ENCODE results near the gene JPH4.

DNA sequence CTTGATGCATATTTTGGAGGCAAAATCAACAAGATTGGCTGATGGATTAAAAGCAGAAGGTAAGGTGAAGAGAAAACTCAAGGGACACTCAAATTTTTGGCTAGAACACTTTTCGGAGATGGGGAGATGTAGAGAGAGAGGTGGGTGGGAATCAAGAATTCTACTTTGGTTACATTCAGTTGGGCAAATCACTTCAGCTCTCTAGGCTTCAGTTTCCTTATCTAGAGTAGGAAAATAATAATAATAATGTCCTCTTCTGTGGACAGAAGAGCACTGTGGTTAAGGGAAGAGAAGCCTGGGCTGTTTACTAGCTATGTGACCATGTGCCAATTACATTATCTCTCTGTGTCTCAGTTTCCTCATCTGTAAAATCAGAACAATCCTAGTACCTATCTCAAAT lies 34.2 kb upstream of the JPH4 start:
- TF ChIP-seq, protein P1, sequence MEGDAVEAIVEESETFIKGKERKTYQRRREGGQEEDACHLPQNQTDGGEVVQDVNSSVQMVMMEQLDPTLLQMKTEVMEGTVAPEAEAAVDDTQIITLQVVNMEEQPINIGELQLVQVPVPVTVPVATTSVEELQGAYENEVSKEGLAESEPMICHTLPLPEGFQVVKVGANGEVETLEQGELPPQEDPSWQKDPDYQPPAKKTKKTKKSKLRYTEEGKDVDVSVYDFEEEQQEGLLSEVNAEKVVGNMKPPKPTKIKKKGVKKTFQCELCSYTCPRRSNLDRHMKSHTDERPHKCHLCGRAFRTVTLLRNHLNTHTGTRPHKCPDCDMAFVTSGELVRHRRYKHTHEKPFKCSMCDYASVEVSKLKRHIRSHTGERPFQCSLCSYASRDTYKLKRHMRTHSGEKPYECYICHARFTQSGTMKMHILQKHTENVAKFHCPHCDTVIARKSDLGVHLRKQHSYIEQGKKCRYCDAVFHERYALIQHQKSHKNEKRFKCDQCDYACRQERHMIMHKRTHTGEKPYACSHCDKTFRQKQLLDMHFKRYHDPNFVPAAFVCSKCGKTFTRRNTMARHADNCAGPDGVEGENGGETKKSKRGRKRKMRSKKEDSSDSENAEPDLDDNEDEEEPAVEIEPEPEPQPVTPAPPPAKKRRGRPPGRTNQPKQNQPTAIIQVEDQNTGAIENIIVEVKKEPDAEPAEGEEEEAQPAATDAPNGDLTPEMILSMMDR (IDR thresholded peaks at IDR 0.05; ENCODE audit: low read depth, low read length, poor library complexity, severe bottlenecking): no peak
- TF ChIP-seq EZH2phosphoT487 (IDR thresholded peaks at IDR 0.05; ENCODE audit: borderline replicate concordance, low read length): no peak
